ENCODE measurements around the gene TEAD2.

The TEAD2 gene

GRCh38 chr19:49357186-49357585 lies 5.0 kb downstream of the TEAD2 start:
- no peaks in the 10 kb centered on the region for H3K9me3 ChIP-seq (ENCODE audit: control insufficient read depth, low read length)
- peaks cover 12% of the 10 kb centered on the region for H3K4me1 ChIP-seq (ENCODE audit: control insufficient read depth, insufficient read depth, low read length)
- no peaks in the 10 kb centered on the region for H3K36me3 ChIP-seq (ENCODE audit: control insufficient read depth, insufficient read depth, low read length)
- H3K4me3 ChIP-seq (ENCODE audit: low read length): no peak overlapping the region
- no peak overlapping the region for H3K9ac ChIP-seq (ENCODE audit: low read length)
- peaks cover 6% of the 10 kb centered on the region for H3K27me3 ChIP-seq (ENCODE audit: control insufficient read depth, insufficient read depth, low read length)

GRCh38 chr19:49356382-49356781 lies 5.8 kb downstream of the TEAD2 start:
- H3K27me3 ChIP-seq (ENCODE audit: control insufficient read depth, insufficient read depth, low read length): no peaks in the 10 kb centered on the region
- H3K9me3 ChIP-seq (ENCODE audit: control insufficient read depth, low read length): no peaks in the 10 kb centered on the region
- H3K36me3 ChIP-seq (ENCODE audit: control insufficient read depth, insufficient read depth, low read length): no peaks in the 10 kb centered on the region
- no peak overlapping the region for H3K9ac ChIP-seq (ENCODE audit: low read length)
- H3K4me1 ChIP-seq (ENCODE audit: control insufficient read depth, insufficient read depth, low read length): peaks cover 6% of the 10 kb centered on the region
- no peak overlapping the region for H3K4me3 ChIP-seq (ENCODE audit: low read length)

GRCh38 chr19:49355909-49356353 lies 6.3 kb downstream of the TEAD2 start:
- Histone ChIP-seq H3K9me3 (ENCODE audit: control insufficient read depth, low read length) (no peaks in the 10 kb centered on the region), H3K4me1 (ENCODE audit: control insufficient read depth, insufficient read depth, low read length) (peaks cover 3% of the 10 kb centered on the region), H3K36me3 (ENCODE audit: control insufficient read depth, insufficient read depth, low read length) (no peaks in the 10 kb centered on the region), H3K9ac (ENCODE audit: low read length) (no peak overlapping the region), H3K27me3 (ENCODE audit: control insufficient read depth, insufficient read depth, low read length) (no peaks in the 10 kb centered on the region), H3K4me3 (ENCODE audit: low read length) (no peak overlapping the region)

- no peaks in the 10 kb centered on the region for H3K9me3 ChIP-seq (ENCODE audit: control insufficient read depth, low read length)
- H3K27me3 ChIP-seq (ENCODE audit: control insufficient read depth, insufficient read depth, low read length): no peaks in the 10 kb centered on the region
- no peaks in the 10 kb centered on the region for H3K4me1 ChIP-seq (ENCODE audit: control insufficient read depth, insufficient read depth, low read length)
- no peak overlapping the region for H3K4me3 ChIP-seq (ENCODE audit: low read length)
- no peaks in the 10 kb centered on the region for H3K36me3 ChIP-seq (ENCODE audit: control insufficient read depth, insufficient read depth, low read length)
- H3K9ac ChIP-seq (ENCODE audit: low read length): no peak overlapping the region
These were observed 12.6 kb downstream of the TEAD2 start for GRCh38 chr19:49349567-49349966.

GRCh38 chr19:49348305-49349189 lies 13.7 kb downstream of the TEAD2 start:
- H3K36me3 ChIP-seq (ENCODE audit: control insufficient read depth, insufficient read depth, low read length): no peaks in the 10 kb centered on the region
- no peaks in the 10 kb centered on the region for H3K4me1 ChIP-seq (ENCODE audit: control insufficient read depth, insufficient read depth, low read length)
- H3K9ac ChIP-seq (ENCODE audit: low read length): no peak overlapping the region
- H3K9me3 ChIP-seq (ENCODE audit: control insufficient read depth, low read length): no peaks in the 10 kb centered on the region
- H3K27me3 ChIP-seq (ENCODE audit: control insufficient read depth, insufficient read depth, low read length): no peaks in the 10 kb centered on the region
- H3K4me3 ChIP-seq (ENCODE audit: low read length): no peak overlapping the region

- no peak overlapping the region for H3K4me3 ChIP-seq (ENCODE audit: low read length)
- no peaks in the 10 kb centered on the region for H3K4me1 ChIP-seq (ENCODE audit: control insufficient read depth, insufficient read depth, low read length)
- no peaks in the 10 kb centered on the region for H3K36me3 ChIP-seq (ENCODE audit: control insufficient read depth, insufficient read depth, low read length)
- no peak overlapping the region for H3K9ac ChIP-seq (ENCODE audit: low read length)
- H3K9me3 ChIP-seq (ENCODE audit: control insufficient read depth, low read length): no peaks in the 10 kb centered on the region
- no peaks in the 10 kb centered on the region for H3K27me3 ChIP-seq (ENCODE audit: control insufficient read depth, insufficient read depth, low read length)
These were observed 14.4 kb downstream of the TEAD2 start for GRCh38 chr19:49347835-49348234.

- H3K36me3 ChIP-seq (ENCODE audit: control insufficient read depth, insufficient read depth, low read length): no peaks in the 10 kb centered on the region
These were observed 15.0 kb downstream of the TEAD2 start for GRCh38 chr19:49347191-49347590.

GRCh38 chr19:49344505-49345423 lies 17.5 kb downstream of the TEAD2 start:
- no peaks in the 10 kb centered on the region for H3K36me3 ChIP-seq (ENCODE audit: control insufficient read depth, insufficient read depth, low read length)
- no peak overlapping the region for H3K9ac ChIP-seq (ENCODE audit: low read length)
- no peak overlapping the region for H3K4me3 ChIP-seq (ENCODE audit: low read length)
- H3K27me3 ChIP-seq (ENCODE audit: control insufficient read depth, insufficient read depth, low read length): no peaks in the 10 kb centered on the region
- H3K9me3 ChIP-seq (ENCODE audit: control insufficient read depth, low read length): no peaks in the 10 kb centered on the region
- H3K4me1 ChIP-seq (ENCODE audit: control insufficient read depth, insufficient read depth, low read length): peaks cover 13% of the 10 kb centered on the region

More at GRCh38 chr19:49347191-49347590, 15.0 kb downstream of the TEAD2 start:
- Histone ChIP-seq H3K9ac (ENCODE audit: low read length) (no peak overlapping the region), H3K4me1 (ENCODE audit: control insufficient read depth, insufficient read depth, low read length) (no peaks in the 10 kb centered on the region), H3K9me3 (ENCODE audit: control insufficient read depth, low read length) (no peaks in the 10 kb centered on the region), H3K4me3 (ENCODE audit: low read length) (no peak overlapping the region), H3K27me3 (ENCODE audit: control insufficient read depth, insufficient read depth, low read length) (no peaks in the 10 kb centered on the region)

- no peaks in the 10 kb centered on the region for H3K36me3 ChIP-seq (ENCODE audit: control insufficient read depth, insufficient read depth, low read length)
These were observed 19.1 kb downstream of the TEAD2 start for GRCh38 chr19:49343123-49343522.

GRCh38 chr19:49342291-49342721 lies 19.9 kb downstream of the TEAD2 start:
- Histone ChIP-seq H3K9ac (ENCODE audit: low read length) (no peak overlapping the region), H3K36me3 (ENCODE audit: control insufficient read depth, insufficient read depth, low read length) (no peaks in the 10 kb centered on the region), H3K4me1 (ENCODE audit: control insufficient read depth, insufficient read depth, low read length) (peaks cover 21% of the 10 kb centered on the region), H3K9me3 (ENCODE audit: control insufficient read depth, low read length) (no peaks in the 10 kb centered on the region), H3K27me3 (ENCODE audit: control insufficient read depth, insufficient read depth, low read length) (no peaks in the 10 kb centered on the region), H3K4me3 (ENCODE audit: low read length) (no peak overlapping the region)

More at GRCh38 chr19:49343123-49343522, 19.1 kb downstream of the TEAD2 start:
- Histone ChIP-seq H3K27me3 (ENCODE audit: control insufficient read depth, insufficient read depth, low read length) (no peaks in the 10 kb centered on the region), H3K9ac (ENCODE audit: low read length) (no peak overlapping the region), H3K4me1 (ENCODE audit: control insufficient read depth, insufficient read depth, low read length) (peaks cover 21% of the 10 kb centered on the region), H3K4me3 (ENCODE audit: low read length) (no peak overlapping the region), H3K9me3 (ENCODE audit: control insufficient read depth, low read length) (no peaks in the 10 kb centered on the region)

GRCh38 chr19:49340865-49341718 lies 21.1 kb downstream of the TEAD2 start:
- no peak overlapping the region for H3K9ac ChIP-seq (ENCODE audit: low read length)
- H3K9me3 ChIP-seq (ENCODE audit: control insufficient read depth, low read length): no peaks in the 10 kb centered on the region
- no peaks in the 10 kb centered on the region for H3K27me3 ChIP-seq (ENCODE audit: control insufficient read depth, insufficient read depth, low read length)
- no peaks in the 10 kb centered on the region for H3K36me3 ChIP-seq (ENCODE audit: control insufficient read depth, insufficient read depth, low read length)
- H3K4me3 ChIP-seq (ENCODE audit: low read length): no peak overlapping the region
- peaks cover 21% of the 10 kb centered on the region for H3K4me1 ChIP-seq (ENCODE audit: control insufficient read depth, insufficient read depth, low read length)
